Stimulated activated CD8-positive, alpha-beta memory T cell treated with anti-CD3 and anti-CD28 coated beads, Interleukin-7, amount 100 ng/mL, for 1 hour (primary cell): ENCODE results near the gene SPATS2.

Experiments
- DNase-seq, 2 donors: peaks; one replicate each; pipeline ENCODE4 v3.0.0-alpha.2; 2020; ENCODE audit warnings: low read depth in 2 of 2

The SPATS2 gene

DNA sequence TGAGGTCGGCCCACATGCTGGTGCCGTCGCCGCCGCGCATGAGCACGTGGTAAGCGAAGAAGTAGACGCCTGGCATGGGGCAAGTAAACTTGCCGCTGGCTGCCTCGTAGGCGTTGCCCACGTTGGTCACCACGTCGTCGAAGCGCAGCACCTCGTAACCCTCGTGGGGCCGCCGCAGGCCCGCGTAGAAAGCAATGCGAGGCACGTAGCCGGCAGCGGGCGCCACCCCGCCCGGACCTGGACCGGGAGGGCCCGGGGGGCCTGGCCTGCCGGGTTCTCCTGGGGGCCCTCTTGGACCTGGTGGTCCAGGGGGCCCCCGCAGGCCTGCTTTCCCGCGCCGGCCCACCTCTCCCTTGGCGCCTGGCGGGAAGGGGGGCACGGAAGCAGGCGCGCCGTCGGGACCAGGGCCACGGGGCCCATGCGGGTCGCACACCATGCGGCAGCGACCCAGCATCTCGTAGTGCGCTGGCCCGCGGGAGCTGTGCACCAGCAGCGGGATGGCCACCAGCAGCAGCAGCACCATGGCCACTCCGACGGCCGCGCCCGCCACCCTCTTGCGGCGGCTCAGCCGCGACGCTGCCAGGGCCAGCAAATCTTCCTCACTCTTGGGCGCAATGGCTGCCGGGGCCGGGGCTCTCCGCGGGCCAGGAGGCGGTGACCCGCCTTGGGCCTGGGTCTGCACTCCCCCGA is 31.2 kb upstream of the SPATS2 start:
- DNase-seq, result no peak

DNA sequence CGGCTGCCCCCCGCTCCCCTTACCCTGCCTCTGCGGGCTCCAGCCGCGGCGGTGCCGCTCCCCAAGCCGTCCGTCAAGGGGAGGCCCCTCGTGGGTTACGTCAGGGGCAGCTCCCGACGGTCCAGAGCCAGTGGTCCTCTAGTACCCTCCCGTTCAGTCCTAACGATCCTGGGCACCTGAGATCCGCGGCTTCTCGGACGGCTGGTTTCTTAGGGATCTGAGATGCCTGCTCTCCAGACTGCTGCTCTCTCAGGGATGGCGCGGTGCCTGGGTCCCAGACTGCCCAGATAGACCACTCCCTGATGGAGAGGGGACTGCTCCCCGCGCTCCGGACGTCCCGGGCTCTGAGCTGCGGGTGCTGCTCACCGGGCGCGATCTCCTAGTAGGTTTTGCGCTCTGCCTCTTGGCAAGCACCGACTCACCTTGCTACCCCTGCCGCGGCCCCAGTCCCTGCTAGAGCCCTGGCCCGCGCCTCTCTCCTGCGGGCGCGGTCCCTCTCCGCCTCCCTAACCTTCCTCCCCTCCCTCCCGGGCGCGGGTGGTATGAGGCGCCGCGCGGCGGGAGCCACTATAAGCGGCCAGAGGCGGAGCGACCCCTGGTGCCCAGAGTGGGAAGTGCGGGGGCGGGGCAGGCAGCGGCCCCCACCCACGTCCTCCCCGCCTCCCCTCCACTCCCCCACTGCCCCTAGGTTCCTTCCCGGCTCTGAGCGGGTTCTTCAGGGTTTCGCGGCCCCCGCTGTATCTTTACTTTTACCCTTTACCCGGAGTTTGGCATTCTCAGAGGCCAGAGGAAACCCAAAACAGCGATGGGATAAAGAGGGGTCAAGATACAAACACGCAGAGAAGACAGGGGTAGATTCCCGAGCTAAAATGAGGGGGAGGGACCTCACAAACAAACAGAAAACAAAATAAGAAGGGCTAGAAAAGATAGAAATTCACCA is 30.3 kb upstream of the SPATS2 start, which contains the start of gene C1QL4:
C1QL4 (minus strand) TSS at position 544 of the 940 bp plus-strand sequence. CDS start 711 bp downstream, outside the sequence.
- peak; percentile 82 to 83 for DNase-seq

DNA sequence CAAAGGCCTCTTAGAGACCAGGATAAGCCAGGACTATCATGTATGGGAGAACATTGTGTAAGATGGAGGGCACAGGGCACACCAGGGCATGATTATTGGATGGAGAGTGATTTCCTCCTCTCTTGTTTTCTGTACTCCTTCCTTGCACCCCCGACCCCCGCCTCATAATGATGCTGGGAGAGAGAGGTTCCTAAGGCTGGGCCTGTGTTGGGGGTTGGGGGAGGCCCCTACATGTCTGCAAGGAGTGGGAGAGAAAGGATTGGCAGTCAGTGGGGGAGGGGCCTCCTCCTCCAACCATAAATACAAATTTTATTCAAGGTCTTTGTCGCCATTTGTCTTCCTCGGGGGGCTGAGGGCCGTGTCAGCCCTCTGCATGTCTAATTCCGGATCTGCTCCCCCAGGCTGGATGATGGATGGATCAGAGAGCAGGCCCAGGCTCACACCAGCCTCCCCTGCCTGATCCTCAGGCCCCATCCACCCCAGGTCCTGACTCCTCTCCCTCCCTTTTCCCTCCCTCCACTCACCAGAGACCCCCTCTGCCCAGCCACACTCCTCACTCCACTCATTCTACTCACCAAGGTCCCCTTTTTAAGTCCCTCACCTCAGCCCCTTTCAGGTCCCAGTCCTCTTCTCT is 28.3 kb upstream of the SPATS2 start:
- DNase-seq, result no peak

DNA sequence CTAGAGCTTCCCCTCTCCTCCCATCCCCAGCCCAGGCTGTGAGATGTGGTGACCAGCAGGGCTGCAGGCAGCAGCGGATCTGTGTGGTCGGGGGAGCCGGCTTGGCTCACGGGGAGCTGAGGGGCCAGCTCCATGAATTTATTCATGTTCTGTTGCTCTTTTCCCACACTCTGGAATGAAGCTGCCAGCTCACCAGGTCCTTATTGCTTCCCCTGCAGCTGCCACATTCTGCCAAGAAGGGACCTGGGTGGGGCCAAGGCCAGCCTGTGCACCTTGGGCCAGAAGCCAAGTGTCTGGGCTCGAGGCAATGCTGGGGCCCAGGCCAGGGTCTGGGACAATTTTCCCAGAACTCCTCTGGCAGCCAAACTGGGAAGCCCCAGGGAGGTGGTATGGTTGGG is 27.8 kb upstream of the SPATS2 start:
- no peak for DNase-seq

DNA sequence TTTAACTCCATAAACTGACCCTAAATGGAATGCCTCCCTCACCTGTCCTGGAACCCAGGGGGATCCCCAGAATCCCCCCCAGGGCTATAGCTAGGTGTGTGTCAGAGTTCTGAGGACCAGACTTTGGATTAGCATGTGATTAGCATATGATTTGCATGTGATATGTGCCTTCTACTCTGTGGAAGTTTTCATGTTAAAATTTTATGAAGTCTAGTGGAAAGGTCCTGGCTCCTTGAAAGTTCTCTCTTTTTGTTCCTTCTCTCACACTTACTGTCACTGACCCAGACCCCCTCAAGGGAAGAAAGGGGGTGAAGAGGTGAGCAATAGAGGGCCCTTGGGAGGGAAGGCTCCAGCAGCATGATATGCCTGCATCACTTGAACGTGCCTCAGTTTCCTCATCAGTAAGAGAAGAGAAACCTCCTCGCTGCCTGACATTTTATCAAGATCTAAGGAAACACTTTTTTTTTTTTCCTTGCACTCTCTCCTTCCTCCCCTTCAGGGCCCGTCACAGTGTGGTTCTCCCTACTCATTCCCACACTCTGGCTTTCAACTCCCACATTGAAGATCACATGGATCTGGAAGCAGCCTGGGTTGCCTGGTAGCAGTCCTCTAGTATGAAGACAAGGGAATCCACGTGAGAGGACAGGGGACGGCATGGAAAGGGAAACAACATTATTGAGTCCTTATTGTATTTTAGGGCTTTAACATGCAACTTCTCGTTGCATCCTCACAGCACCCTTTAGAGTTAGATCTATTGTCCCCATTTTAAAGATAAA is 27.0 kb upstream of the SPATS2 start:
- DNase-seq, result no peak

DNA sequence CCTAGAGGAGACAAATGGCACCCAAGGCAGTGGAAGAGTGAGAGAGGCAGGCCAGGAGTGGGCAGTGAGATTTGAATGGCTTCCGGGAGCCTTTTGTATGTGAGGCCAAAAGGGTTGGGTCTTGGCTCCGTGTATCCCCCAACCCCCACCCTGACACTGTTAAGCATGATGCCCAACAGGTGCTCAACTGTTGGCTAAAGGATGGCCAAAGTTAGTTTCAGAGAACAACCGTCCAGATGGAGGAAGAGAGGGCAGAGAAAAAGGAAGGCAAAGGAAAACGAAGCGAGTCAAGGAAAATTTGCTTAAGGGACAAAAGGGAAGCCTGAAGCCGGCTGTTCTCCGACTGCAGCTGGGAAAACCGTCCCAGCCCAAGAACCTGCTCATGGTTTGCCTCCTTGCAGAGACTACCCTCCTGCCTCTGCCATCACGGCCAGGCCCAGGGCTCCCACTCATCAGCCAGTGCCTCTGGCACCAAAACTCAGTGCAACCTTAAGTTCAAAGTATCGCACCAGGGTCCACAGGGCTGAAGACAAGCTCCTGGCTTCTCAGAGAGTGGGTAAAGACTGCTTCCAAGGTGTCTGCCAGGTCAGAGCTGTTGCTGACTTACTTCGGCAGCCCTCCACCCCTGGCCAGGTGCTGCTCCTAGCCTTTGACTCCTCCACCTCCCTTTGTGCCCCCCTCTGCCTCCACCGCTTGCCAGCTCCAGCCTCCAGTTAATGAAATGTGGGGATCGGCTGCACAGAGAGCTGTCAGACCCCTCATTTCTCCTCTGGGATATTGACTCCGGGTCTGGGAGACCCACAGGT is 26.1 kb upstream of the SPATS2 start:
- DNase-seq, result no peak

DNA sequence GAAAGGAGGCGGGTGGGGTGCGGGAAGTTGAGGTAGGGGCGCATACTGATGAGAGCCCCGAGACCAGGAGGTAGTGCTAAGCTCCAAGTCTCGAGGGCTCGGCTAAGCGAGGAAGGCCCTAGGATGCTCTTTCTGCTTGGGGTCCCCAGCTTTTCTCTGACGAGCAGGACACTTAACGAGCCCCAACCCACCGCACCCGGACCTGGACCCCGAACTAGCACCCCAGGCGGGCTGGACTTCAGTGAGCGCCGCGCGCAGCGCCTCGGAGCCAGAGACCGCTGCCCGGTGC is 25.5 kb upstream of the SPATS2 start:
- DNase-seq, result no peak

DNA sequence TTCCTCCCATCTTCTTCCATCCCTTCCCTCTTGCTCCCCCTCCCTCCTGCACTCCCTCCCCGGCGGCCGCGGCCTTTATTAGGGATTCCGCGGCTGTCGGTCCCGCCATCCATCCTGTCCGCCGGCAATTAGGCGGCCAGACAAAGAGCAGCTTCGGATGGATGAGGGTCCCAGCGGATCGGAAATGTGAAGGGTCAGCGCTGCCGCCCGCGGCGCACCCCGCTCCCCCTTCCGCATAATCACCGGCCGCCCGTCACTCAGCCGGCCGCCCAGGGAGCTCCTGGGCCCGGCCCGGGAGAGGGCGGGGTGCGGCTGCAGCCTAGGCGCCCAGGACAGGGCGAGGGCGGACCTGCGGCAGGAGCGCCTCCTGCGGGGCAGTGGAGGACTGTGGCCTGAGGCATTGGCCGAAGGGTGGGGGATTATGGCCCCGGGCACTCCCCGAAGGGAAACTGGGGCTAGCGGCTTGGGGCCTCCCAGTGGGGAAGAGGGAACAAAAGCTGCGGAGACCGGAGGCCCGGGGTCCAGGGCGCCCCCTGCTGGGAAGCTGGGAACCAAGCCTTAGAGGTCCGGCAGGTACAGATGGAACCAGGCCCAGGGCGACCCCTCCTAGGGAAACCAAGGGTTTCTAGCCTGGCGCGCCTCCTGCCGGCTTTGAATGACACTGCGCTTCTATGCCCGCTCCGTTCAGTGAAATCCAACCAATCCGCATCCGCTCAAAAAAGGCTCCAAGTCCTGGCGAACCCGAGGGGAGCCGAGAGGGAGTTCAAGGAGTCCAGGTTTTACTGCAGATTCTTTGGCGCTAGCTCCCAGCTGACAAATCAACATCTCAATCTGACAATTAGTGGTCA is 25.0 kb upstream of the SPATS2 start:
- peak; percentile 42 to 45 for DNase-seq

DNA sequence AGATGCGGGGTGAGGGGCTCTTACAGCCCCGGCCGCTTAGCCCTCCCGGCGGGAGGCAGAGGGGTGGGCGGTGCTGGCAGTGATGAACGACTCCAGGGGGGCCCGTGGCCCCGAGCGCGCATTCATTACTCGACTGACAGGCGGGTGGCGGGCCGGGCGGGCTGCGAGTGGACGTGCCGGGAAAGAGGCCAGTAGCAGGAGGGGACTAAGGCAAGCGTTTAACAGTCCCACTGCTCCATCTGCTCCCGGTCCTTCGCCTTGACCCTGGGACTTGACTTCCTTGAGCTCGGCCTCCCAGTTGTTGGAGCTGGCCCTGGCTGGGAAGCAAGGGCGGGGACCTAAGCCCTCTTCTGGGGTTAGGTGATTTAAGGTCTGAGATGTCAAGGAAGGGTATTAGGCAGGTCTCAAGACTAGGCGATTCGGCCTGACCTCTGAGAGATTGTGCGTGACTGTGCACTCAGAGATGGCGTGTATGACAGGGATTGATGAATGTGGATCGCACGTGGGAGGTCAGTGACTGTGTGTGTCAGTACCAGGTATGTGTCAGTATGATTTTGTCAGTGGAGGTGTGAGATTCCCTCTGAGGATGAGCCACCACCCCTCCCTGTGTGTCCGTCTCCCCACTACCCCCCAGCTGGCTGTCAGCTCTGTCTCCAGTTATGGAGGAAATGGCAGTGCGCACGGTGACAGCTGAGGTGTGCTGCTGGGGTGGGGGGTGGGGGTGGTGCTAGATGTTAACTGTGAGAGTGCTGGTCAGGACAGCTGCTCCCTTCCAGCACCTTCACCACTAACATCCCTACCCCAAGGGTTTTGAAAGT is 24.1 kb upstream of the SPATS2 start:
- DNase-seq, result no peak

DNA sequence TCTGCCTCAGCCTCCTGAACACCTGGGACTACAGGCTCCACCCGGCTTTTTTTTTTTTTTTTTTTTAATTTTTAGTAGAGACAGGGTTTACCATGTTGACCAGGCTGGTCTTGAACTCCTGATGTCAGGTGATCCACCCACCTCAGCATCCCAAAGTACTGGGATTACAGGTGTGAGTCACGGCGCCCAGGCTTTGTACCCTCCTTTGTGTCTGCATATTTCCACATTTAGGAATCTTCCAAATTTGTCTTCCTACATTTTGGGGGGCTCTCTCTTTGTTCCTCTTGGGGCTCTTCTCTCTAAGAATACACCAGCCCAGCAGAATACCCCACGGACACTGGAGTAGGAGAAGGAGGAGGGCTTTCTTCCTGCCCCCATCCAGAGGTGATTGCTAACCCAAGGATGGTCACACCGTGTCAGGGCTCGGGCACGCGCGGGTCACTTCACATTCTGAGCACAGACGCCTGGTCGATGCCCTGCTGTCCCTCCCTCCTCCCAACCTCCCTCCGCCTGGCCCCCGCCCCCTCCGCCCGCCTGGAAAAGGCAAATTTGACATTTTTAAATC is 22.7 kb upstream of the SPATS2 start:
- no peak for DNase-seq

DNA sequence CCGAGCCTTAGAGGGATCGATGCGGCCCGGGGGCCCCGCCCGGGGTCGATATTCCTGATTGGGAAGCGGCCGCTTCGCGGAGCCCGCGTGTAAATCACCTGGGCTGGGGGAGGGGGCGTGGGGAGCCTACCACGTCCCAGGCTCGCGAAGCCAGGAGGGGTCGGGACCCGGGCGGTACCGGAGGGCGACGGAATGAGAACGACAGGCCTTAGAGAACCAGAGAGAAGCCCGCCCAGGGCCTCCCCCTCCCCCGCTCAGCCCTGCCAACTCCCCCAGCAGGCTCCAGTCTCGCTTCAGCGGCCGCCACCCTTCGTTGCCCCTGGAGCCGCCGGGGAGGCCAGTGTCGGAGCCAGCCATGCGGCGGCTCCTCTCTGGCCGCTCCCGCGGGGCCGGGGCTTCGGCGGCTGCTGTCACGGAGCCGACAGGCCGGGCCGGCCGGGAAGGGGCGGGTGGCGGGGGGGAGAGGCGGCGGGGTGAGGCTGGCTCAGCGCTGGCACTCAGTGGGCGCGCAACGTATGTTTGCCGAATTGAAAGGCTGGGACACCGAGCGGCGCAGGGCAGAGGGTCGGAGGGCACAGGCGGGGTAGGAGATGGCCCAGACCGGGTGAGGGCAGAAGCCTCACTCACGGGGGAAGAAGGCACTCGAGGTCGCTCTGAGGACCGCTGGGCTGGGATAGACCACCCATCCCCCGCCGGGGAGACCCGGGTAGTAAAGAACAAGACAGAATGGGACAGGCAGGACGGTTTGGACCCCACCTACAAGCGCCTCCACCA is 22.0 kb upstream of the SPATS2 start:
- DNase-seq, result no peak

DNA sequence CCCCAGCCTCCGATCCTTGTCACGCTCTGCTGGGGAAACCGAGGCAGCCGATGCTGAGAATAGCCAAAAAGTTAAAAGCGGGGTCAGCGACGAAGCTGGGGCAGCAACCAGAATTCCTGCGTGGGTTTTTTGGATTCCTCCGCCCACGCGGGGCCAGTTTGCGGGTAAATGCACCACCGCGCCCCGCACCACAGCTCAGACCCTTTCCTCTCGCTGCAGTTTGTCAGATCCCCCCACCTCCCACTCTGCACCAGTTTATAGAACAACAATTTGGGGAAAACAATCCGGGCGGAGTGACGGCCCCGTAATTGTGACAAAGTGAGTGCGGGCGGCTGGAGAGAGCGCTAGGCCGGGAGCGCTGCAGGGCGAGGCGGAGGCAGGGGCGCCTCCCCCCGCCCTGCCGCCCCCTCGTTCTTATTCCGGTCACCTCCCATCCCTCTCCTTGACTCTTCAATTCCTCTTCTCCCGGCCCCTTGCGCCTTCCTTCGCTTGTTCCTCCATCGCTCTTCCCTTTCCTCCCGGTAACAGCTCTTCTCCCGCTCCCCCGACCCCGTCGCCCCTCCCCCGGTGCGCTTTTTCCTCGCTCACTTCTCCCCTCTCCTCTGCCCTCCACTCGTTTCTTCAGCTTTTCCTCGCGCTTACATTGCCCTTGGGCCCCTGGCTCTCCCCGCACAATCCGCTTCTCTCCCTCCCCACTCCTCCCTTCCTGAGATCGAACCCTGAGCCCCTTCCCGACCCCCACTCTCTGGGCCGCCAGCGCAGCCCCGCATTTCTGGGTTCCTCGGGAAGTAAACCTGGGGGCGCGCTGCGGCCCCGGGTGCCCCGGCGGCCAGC is 21.2 kb upstream of the SPATS2 start:
- DNase-seq, result no peak

DNA sequence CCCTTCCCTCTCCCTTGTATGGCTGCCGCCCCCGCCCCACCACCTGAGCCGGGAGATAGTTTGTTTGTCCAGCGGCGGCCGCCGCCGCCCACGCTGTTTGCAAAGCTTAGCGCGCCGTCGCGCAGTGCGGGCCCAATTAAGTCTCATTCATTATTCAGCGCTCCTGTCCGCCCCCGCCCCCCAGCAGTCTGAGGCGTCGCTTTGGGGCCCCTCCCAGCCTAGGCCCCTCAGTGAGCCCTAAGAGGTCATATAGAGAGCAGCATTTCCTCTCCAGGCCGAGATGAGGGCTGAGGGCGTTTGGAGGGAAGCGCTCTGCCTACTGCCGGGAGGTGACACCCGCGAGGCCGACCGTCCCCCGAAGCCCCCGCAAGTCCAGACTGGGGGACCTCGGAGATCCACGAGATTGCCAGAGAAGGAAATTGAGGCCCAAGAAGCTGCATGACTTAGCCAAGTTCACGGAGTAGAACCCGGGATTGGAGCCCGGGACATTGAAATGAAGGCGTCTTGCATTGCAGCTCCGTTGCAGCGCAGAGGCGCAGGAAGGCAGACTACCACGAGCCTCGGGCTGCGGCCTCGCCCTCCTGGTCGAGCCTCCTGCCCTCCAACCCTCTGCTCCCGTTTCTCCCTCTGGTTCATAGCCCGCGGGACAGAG is 20.5 kb upstream of the SPATS2 start, which contains the start of gene DNAJC22:
DNAJC22 (plus strand) TSS at position 230 of the 652 bp plus-strand sequence. CDS start 1,985 bp downstream, outside the sequence.
- no peak for DNase-seq

DNA sequence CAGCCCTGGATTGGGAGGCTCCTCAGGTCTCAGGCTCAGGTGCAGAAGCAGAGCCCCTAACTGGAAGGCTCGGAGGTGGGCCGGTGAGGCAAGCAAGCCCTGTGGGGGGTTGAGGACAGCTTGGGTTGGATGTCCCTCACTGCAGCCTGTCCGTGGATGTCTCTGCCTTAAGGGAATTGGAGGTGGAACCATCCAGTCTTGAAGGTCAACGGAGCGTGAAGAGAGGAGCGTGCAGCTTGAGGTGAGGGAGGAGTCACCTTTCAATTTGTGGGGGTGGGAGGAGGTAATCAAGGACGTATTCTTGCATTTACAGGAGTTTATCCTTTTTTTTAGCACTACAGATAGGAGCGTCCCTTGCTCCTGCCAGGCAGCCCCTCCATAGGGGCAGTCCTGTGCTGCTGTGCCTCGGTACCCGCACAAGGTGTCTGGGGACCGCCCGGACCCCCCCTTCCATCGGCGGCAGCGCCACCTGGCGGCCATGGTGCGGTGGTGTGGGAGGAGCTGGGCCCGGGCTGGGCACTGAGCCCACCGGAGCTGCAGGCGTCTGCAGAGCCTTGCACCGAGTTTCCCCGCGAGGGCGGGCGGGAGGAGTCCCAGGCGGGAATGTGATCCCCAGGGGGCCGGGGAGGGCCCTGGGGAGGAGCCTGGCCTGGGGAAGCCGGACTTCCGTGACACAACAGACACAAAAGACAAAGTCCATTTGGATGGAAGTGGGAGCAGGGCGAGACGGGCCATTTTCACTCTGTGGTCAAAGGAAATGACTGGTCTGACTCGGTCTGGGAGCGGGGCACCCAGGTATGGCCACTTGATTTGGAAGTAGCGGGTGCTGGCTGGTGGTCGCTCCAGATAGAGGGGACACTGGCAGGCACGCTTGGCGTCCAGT is 19.7 kb upstream of the SPATS2 start:
- peak; percentile 68 for DNase-seq

DNA sequence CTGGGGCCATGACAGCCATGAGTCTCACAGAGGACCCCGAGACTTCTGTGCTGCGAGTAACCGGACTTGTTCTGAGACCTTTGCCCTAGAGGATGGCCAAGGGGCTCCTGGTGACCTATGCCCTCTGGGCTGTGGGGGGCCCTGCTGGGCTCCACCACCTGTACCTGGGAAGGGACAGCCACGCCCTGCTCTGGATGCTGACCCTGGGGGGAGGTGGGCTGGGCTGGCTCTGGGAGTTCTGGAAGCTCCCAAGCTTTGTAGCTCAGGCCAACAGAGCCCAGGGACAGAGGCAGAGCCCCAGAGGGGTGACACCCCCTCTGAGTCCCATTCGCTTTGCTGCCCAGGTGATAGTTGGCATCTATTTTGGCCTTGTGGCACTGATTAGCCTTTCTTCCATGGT is 18.5 kb upstream of the SPATS2 start:
- no peak for DNase-seq

DNA sequence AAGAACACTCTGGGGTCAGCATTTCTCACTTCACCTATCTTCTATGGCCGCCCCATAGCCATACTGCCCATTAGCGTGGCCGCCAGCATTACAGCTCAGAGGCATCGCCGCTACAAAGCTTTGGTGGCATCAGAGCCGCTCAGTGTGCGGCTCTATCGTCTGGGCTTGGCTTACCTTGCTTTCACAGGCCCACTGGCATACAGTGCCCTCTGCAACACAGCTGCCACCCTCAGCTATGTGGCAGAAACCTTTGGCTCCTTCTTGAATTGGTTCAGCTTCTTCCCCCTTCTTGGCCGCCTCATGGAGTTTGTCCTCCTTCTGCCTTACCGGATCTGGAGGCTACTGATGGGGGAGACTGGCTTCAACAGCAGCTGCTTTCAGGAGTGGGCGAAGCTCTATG is 18.0 kb upstream of the SPATS2 start:
- no peak for DNase-seq
